WTC11 (cell line): ENCODE results near the gene CNOT9. TPM values are rescaled to one million over a fixed set of nuclear protein-coding genes. Genes with fewer than 3 reads are reported as not detected.

Experiments
- ATAC-seq: fragments of 200-7000 bp; cut with Tn5 transposase; 2 replicates; pipeline ENCODE4 v1.10.0; 2021; ENCODE audit warnings: mild to moderate bottlenecking, moderate library complexity
- CTCF ChIA-PET: fragments of 300-600 bp; sonication (Branson Sonifier 250); formaldehyde crosslinking; loops from one replicate; lab custom pipeline; 2021; ENCODE audit warnings: antibody characterized with exemption; lab: Charles Lee
- POLR2A ChIA-PET: fragments of 350-600 bp; sonication (Branson Sonifier 250); formaldehyde crosslinking; loops from one replicate; lab custom pipeline; 2021; ENCODE audit warnings: antibody characterized with exemption; lab: Charles Lee
- DNase-seq: peaks from one replicate; pipeline ENCODE4 v3.0.0; 2021; ENCODE audit warnings: low spot score
- H3K27ac Mint-ChIP-seq: 2 replicates; pipeline ENCODE4 v1.8.0; 2021; ENCODE audit warnings: mixed read lengths
- H3K27me3 Mint-ChIP-seq: 2 replicates; pipeline ENCODE4 v1.8.0; 2021; ENCODE audit warnings: low read depth, mild to moderate bottlenecking, moderate library complexity, mixed read lengths
- H3K36me3 Mint-ChIP-seq: 2 replicates; pipeline ENCODE4 v1.8.0; 2021; ENCODE audit warnings: mixed read lengths
- H3K4me1 Mint-ChIP-seq: 2 replicates; pipeline ENCODE4 v1.8.0; 2022; ENCODE audit warnings: mixed read lengths
- H3K4me3 Mint-ChIP-seq: 2 replicates; pipeline ENCODE4 v1.8.0; 2021; ENCODE audit warnings: mild to moderate bottlenecking, moderate library complexity, mixed read lengths
- H3K9me3 Mint-ChIP-seq: 2 replicates; pipeline ENCODE4 v1.8.0; 2021; ENCODE audit warnings: mixed read lengths
- AFF4 ChIP-seq: sonication (generic); formaldehyde crosslinking; IDR thresholded peaks from 2 replicates; pipeline ENCODE4 v1.8.1; 2023; ENCODE audit warnings: mild to moderate bottlenecking, missing genetic modification reagents, borderline replicate concordance
- ATF3 ChIP-seq: sonication (generic); formaldehyde crosslinking; conservative IDR thresholded peaks from 2 replicates; pipeline ENCODE4 v1.8.1; 2022; ENCODE audit warnings: mild to moderate bottlenecking, missing genetic modification reagents
- ATF6 ChIP-seq: sonication (generic); formaldehyde crosslinking; IDR thresholded peaks from 2 replicates; pipeline ENCODE4 v1.8.1; 2023; ENCODE audit warnings: mild to moderate bottlenecking, missing genetic modification reagents
- CTCF ChIP-seq: fragments of 200-600 bp; IDR thresholded peaks from 2 replicates; pipeline ENCODE4 v1.8.0; 2022; ENCODE audit warnings: antibody characterized with exemption
- E2F1 ChIP-seq: sonication (generic); formaldehyde crosslinking; IDR thresholded peaks from 2 replicates; pipeline ENCODE4 v1.8.0; 2022; ENCODE audit warnings: mild to moderate bottlenecking, missing genetic modification reagents
- EMX1 ChIP-seq: fragments of 250-450 bp; sonication (Bioruptor Pico); IDR thresholded peaks from 2 replicates; pipeline ENCODE4 v1.8.0; 2021; ENCODE audit warnings: mild to moderate bottlenecking
- ERG ChIP-seq: fragments of 250-450 bp; sonication (Bioruptor Pico); IDR thresholded peaks from 2 replicates; pipeline ENCODE4 v1.8.0; 2021; ENCODE audit warnings: mild to moderate bottlenecking
- FOXP1 ChIP-seq: sonication (generic); formaldehyde crosslinking; IDR thresholded peaks from 2 replicates; pipeline ENCODE4 v1.8.0; 2022; ENCODE audit warnings: missing genetic modification reagents, mild to moderate bottlenecking, moderate library complexity, borderline replicate concordance
- GRHL2 ChIP-seq: fragments of 250-450 bp; sonication (Bioruptor Pico); IDR thresholded peaks from 2 replicates; pipeline ENCODE4 v1.8.0; 2022; ENCODE audit warnings: mild to moderate bottlenecking, moderate library complexity; ENCODE audit not compliant: insufficient replicate concordance, severe bottlenecking
- JAZF1 ChIP-seq: fragments of 250-450 bp; sonication (Bioruptor Pico); IDR thresholded peaks from 2 replicates; pipeline ENCODE4 v1.9.0; 2021; ENCODE audit warnings: moderate library complexity, mild to moderate bottlenecking, inconsistent platforms
- KAT7 ChIP-seq: sonication (generic); formaldehyde crosslinking; IDR thresholded peaks from 2 replicates; pipeline ENCODE4 v1.8.1; 2023; ENCODE audit warnings: missing genetic modification reagents, mild to moderate bottlenecking, borderline replicate concordance
- NFATC4 ChIP-seq: fragments of 250-450 bp; sonication (Bioruptor Pico); IDR thresholded peaks from 2 replicates; pipeline ENCODE4 v1.9.0; 2021; ENCODE audit warnings: mild to moderate bottlenecking
- PREB ChIP-seq: sonication (generic); formaldehyde crosslinking; IDR thresholded peaks from 2 replicates; pipeline ENCODE4 v1.8.1; 2022; ENCODE audit warnings: mild to moderate bottlenecking, missing genetic modification reagents, moderate library complexity, borderline replicate concordance
- RORB ChIP-seq: fragments of 250-450 bp; sonication (Bioruptor Pico); IDR thresholded peaks from 2 replicates; pipeline ENCODE4 v1.9.0; 2021; ENCODE audit warnings: mild to moderate bottlenecking
- ZMAT4 ChIP-seq: fragments of 250-450 bp; sonication (Bioruptor Pico); IDR thresholded peaks from 2 replicates; pipeline ENCODE4 v1.9.0; 2021; ENCODE audit warnings: mild to moderate bottlenecking
- ZNF138 ChIP-seq: sonication (generic); formaldehyde crosslinking; conservative IDR thresholded peaks from 2 replicates; pipeline ENCODE4 v1.8.1; 2022; ENCODE audit warnings: mild to moderate bottlenecking, moderate library complexity, missing genetic modification reagents
- ZNF263 ChIP-seq: sonication (generic); formaldehyde crosslinking; IDR thresholded peaks from 2 replicates; pipeline ENCODE4 v1.8.1; 2022; ENCODE audit warnings: low read depth, mild to moderate bottlenecking, moderate library complexity, missing genetic modification reagents
- ZNF423 ChIP-seq: fragments of 250-450 bp; sonication (Bioruptor Pico); IDR thresholded peaks from 2 replicates; pipeline ENCODE4 v2.1.2; 2022; ENCODE audit warnings: mild to moderate bottlenecking, moderate library complexity
- ZNF425 ChIP-seq: fragments of 250-450 bp; sonication (Bioruptor Pico); conservative IDR thresholded peaks from 2 replicates; pipeline ENCODE4 v1.9.0; 2021; ENCODE audit warnings: mild to moderate bottlenecking
- ZNF512 ChIP-seq: sonication (generic); formaldehyde crosslinking; IDR thresholded peaks from 2 replicates; pipeline ENCODE4 v1.8.1; 2022; ENCODE audit warnings: missing genetic modification reagents, borderline replicate concordance
- total RNA-seq: library from RNA; stranded (reverse); gene quantifications from 3 replicates; pipeline ENCODE4 v1.2.3, GENCODE V29; 2021

Gene CNOT9
- total RNA-seq, 1 experiment from 2014 or later, result 62.6 TPM

- TF ChIP-seq KAT7 (CRISPR knock-in tag), result no peak
- TF ChIP-seq ZNF263 (CRISPR knock-in tag), result no peak
- TF ChIP-seq, all 79 proteins: peak for 0
Measured at GRCh38 chr2:218518876-218519275, 49.8 kb upstream of the CNOT9 start (continued).

- peaks cover 49% of the 10 kb centered on the region for H3K36me3 Mint-ChIP-seq
- ChIA-PET CTCF (no interaction called here), POLR2A (no interaction called here)
- H3K4me3 Mint-ChIP-seq, result no peak overlapping the region
- ATAC-seq (no peak), DNase-seq (no peak)
- H3K27me3 Mint-ChIP-seq, result no peaks in the 10 kb centered on the region
- H3K27ac Mint-ChIP-seq, result no peak overlapping the region
- no peaks in the 10 kb centered on the region for H3K4me1 Mint-ChIP-seq
- H3K9me3 Mint-ChIP-seq, result peaks cover 24% of the 10 kb centered on the region
- no peak for TF ChIP-seq GRHL2 (CRISPR knock-in tag)
- TF ChIP-seq PREB (CRISPR knock-in tag), result no peak
- TF ChIP-seq E2F1 (CRISPR knock-in tag), result no peak
- TF ChIP-seq ATF3, result no peak
- no peak for TF ChIP-seq ERG (CRISPR knock-in tag)
- TF ChIP-seq FOXP1 (CRISPR knock-in tag), result no peak
- no peak for TF ChIP-seq ZNF423 (CRISPR knock-in tag)
- TF ChIP-seq ATF6, result no peak
- TF ChIP-seq AFF4, result no peak
- no peak for TF ChIP-seq CTCF
- no peak for TF ChIP-seq ZMAT4
- no peak for TF ChIP-seq JAZF1 (CRISPR knock-in tag)
- TF ChIP-seq ZNF512 (CRISPR knock-in tag), result no peak
- no peak for TF ChIP-seq ZNF138 (CRISPR knock-in tag)
- no peak for TF ChIP-seq EMX1 (CRISPR knock-in tag)
- TF ChIP-seq RORB, result no peak
- TF ChIP-seq ZNF425 (CRISPR knock-in tag), result no peak
- TF ChIP-seq NFATC4 (CRISPR knock-in tag), result no peak
Measured at GRCh38 chr2:218523651-218524050, 45.0 kb upstream of the CNOT9 start.
